Measurements from ENCODE around the gene ABHD16A. TPM values are rescaled to one million over a fixed set of nuclear protein-coding genes. Genes with fewer than 3 reads are reported as not detected.

ABHD16A gene
- 10 to 100 TPM; 53.1 to 55.0 TPM for total RNA-seq

DNA sequence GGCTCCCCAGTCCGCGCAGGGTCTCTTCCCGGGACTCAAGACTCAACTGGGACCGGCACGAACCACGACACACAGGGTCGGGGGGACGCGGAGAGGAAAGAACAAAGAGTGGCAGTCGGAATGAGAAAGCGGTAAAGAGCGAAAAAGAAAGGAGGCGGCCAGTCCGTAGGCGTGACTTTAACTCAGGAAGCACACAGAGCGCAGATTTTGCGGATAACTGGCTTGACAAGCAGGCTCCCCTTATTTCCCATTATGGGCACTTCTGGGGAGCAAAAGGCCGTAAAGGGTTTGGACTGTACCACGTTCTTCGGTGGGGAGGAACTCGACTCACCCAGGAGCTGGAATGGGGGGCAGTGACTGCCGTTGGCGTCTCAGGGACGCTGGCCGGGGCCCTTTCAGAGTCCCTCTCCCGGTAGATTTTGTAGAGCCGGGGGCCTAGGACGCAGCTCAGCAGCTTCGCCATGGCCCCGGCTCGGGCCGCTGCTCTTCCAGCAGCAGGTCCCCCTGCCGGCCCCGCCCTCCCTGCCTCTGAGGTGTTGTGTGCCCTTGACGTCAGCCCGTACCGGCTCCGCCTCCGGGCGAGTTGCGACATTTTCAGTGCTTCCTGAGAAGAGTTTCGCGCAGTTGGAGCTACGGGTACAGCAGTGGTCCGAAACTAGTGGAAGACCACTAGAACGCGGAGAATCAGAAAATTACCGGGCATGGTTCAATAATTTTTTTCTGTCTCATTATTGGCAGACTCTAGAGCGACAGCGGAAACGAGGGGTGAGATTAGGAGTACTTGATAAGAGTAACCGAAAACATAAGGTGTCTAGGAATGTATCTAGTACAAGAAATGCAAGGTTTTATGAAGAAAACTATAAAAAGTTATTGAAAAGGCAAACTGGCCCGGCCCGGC is at the start of gene ABHD16A:
TSS of gene ABHD16A (minus strand) at position 506 of the 898 bp plus-strand sequence. CDS start at position 463, 43 bp downstream.
- DNase-seq = peak; percentile 98
- Mint-ChIP-seq H3K4me3 (peak within 1 kb of the TSS; percentile 98), H3K36me3 (ENCODE audit: low read depth) (peaks cover 14% of the 10 kb centered on the region), H3K4me1 (peaks cover 32% of the 10 kb centered on the region), H3K9me3 (no peaks in the 10 kb centered on the region), H3K27ac (peak within 1 kb of the TSS; percentile 95), H3K27me3 (no peaks in the 10 kb centered on the region)
- CTCF ChIA-PET = interaction anchor here (0.6 to 2.6 kb wide), 11 partner anchors 9 to 249 kb away, joined by 3 to 18 read pairs (median 3); partner anchors contain the start of genes C6orf47, EHMT2 and MSH5
- POLR2A ChIA-PET = interaction anchor here (0.7 to 3.7 kb wide), 25 partner anchors 8 to 195 kb away, joined by 3 to 73 read pairs (median 4); partner anchors contain the start of genes BAG6, C6orf47, CLIC1 and CSNK2B

DNA sequence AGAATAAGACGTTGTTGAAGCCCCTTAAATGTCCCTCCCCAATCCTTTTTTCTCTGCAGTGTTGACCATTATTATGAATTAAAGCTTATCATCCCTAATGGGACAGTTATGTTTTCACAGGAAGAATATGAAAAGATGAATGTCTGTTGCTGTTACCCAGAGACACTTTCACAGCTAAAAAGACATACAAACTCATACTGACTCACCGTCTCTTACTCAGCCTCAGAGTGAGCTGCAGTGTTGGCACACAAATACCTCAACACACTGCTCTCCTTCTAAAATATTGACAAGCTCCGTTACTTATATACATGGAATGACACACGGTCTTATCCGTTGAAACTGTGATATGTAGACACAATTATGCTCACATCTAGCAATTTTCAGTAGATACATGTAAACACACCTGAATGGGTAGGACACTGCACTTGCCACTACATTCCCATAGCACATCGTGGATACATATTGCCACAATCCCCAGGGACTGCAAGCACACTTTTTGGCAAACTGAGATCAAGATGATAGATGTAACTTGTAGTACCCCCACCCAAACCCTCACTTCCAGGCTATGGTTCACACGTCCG is 49.7 kb upstream of the ABHD16A start:
- POLR2A ChIA-PET = interaction anchor here (0.7 to 4.5 kb wide), 3 partner anchors 13 to 42 kb away, joined by 3 to 27 read pairs (median 3); partner anchors contain the start of genes CLIC1 and MSH5
- Mint-ChIP-seq H3K9me3 (no peaks in the 10 kb centered on the region), H3K4me1 (no peaks in the 10 kb centered on the region), H3K27ac (no peak overlapping the region), H3K36me3 (ENCODE audit: low read depth) (peaks cover 14% of the 10 kb centered on the region), H3K4me3 (no peak overlapping the region), H3K27me3 (no peaks in the 10 kb centered on the region)
- DNase-seq = no peak
- CTCF ChIA-PET = interaction anchor here (0.7 to 1.5 kb wide), 3 partner anchors 17 to 228 kb away, joined by 3 to 8 read pairs (median 6); no protein-coding TSS in a partner anchor

DNA sequence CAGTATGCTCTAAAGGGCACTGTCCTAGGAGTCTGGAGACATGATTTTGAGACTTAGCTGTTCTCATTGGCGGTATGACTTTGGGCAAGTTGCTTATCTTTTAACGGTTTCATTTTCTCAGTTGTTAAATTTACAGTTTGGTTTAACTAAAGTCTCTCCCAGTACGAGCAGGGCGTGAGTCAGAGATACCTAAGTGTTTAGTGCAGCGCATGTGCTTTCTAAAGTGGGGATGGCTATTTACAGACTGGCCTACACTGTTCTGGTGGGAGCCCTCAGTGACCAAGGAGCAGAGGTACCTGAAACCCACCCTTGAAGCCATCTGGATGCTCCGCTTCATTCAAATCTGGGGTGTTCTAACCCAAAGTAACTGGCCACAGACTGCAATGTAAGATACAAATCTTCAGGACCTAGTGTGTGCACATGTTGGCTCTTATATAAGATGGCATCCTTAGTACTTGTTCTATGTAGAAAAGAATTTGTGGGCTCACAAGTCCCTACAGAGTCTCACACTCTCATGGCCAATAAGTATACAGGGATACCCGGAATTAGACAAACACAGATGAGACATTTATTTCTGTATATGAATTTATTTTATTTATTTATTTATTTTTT is 47.4 kb upstream of the ABHD16A start:
- H3K36me3 Mint-ChIP-seq (ENCODE audit: low read depth) = peaks cover 25% of the 10 kb centered on the region
- H3K27ac Mint-ChIP-seq = no peak overlapping the region
- no peaks in the 10 kb centered on the region for H3K27me3 Mint-ChIP-seq
- POLR2A ChIA-PET = interaction anchor here (4.5 kb wide), 1 partner anchor 11 kb away, joined by 27 read pairs; the partner anchor contains the start of gene MSH5
- no peak for DNase-seq
- H3K9me3 Mint-ChIP-seq = no peaks in the 10 kb centered on the region
- CTCF ChIA-PET = interaction anchor here (0.9 to 1.5 kb wide), 2 partner anchors 10 to 19 kb away, joined by 3 to 5 read pairs; partner anchors contain the start of gene MSH5
- no peaks in the 10 kb centered on the region for H3K4me1 Mint-ChIP-seq
- no peak overlapping the region for H3K4me3 Mint-ChIP-seq

DNA sequence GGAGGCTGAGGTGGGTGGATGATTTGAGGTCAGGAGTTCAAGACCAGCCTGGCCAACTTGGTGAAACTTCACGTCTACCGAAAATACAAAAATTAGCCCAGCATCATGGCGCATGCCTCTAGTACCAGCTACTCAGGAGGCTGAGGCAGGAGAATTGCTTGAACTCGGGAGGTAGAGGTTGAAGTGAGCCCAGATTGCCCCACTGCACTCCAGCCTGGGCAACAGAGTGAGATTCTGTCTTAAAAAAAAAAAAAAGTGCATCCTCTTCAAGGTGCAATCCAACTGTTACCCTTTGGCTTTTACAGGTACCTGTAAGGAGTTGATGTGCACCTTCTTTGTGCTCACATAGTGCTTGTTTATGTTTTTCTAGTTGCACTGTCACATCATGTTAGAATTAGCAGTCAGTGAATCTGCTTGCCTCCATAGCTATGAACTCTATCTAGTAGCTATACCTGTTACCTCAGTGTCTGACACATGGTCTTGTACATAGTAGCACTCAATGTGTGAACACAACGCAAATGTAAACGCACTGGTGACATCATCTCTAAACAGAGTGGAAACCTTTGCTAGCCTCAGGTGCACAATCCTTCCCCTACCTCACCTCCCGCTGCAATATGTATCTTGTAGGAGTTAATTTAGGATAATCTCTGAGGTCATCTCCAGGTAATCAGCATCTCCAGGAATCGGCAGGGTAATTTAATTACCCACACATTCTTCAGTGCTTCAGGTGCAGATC is 46.3 kb upstream of the ABHD16A start:
- no peak overlapping the region for H3K4me3 Mint-ChIP-seq
- no peak for DNase-seq
- H3K9me3 Mint-ChIP-seq = no peaks in the 10 kb centered on the region
- H3K27me3 Mint-ChIP-seq = no peaks in the 10 kb centered on the region
- no peak overlapping the region for H3K27ac Mint-ChIP-seq
- ChIA-PET CTCF (interaction anchor here (0.9 kb wide), 2 partner anchors 9 to 20 kb away, joined by 3 to 4 read pairs; partner anchors contain the start of gene MSH5), POLR2A (interaction anchor here (4.5 kb wide), 1 partner anchor 10 kb away, joined by 27 read pairs; the partner anchor contains the start of gene MSH5)
- H3K36me3 Mint-ChIP-seq (ENCODE audit: low read depth) = peaks cover 32% of the 10 kb centered on the region
- peaks cover 5% of the 10 kb centered on the region for H3K4me1 Mint-ChIP-seq

DNA sequence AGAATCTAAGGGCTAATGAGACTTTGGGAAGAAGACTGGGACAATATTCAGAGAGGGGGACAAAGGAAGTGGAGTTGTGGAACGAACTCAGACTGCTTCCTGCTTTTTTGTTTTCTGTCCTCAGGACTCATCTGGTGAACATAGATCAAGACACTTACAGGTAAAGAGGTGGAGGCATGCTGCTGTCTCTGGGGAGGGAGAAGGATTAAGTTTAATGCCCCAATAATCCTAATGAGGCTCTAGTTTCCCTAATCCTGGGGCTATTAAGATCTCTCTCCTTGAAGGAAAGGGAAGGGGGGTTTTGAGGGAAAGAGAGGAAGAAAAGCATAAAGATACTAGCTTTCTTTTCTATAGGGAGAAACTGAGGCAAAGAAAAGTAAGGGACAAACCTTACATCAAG is 41.3 kb upstream of the ABHD16A start:
- Mint-ChIP-seq H3K36me3 (ENCODE audit: low read depth) (peaks cover 60% of the 10 kb centered on the region), H3K27me3 (no peaks in the 10 kb centered on the region), H3K4me3 (no peak overlapping the region), H3K9me3 (no peaks in the 10 kb centered on the region), H3K27ac (peak overlapping the region; percentile 30), H3K4me1 (peaks cover 26% of the 10 kb centered on the region)
- DNase-seq = no peak
- POLR2A ChIA-PET = no interaction called here
- CTCF ChIA-PET = interaction anchor here (1.2 to 7.8 kb wide), 2 partner anchors 8 to 27 kb away, joined by 3 to 88 read pairs; partner anchors contain the start of gene CLIC1

DNA sequence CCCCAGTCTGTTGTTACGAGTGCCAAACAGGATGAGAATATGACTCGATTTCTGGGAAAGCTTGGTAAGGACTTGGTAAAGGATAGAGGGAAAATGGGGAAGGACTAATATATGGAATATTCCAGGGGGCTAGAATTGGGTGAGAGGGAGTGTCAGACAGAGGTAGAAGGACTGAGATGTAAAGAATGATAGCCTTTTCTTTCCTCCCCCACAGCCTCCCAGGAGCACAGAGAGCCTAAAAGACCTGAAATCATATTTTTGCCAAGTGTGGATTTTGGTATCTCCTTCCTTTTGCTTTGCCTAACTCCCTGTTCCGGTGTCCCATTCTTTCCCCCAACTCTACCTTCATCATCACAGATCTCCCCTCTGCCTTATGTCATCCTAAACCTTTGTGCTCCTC is 39.8 kb upstream of the ABHD16A start:
- ChIA-PET CTCF (interaction anchor here (7.8 kb wide), 1 partner anchor 28 kb away, joined by 88 read pairs; no protein-coding TSS in a partner anchor), POLR2A (no interaction called here)
- H3K27me3 Mint-ChIP-seq = no peaks in the 10 kb centered on the region
- H3K4me1 Mint-ChIP-seq = peaks cover 42% of the 10 kb centered on the region
- no peak overlapping the region for H3K4me3 Mint-ChIP-seq
- H3K36me3 Mint-ChIP-seq (ENCODE audit: low read depth) = peaks cover 53% of the 10 kb centered on the region
- DNase-seq = no peak
- no peaks in the 10 kb centered on the region for H3K9me3 Mint-ChIP-seq
- H3K27ac Mint-ChIP-seq = no peak overlapping the region

DNA sequence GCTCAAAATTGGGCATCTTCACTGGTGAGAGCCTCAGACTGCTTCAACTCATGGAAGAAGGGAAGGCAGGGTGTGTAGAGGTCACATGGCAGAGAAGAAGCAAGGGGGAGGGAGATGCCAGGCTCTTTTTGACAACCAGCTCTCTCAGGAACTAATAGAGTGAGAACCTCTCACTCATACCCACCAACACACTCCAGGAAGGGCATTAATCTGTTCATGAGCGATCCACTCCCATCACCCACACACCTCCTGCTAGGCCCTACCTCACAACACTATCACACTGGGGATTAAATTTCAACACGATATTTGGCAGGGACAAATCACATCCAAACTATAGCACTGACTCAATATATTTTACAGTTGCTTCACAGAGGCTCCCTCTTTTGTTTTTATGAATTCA is 38.7 kb upstream of the ABHD16A start:
- H3K4me3 Mint-ChIP-seq = peak overlapping the region; percentile 99
- H3K4me1 Mint-ChIP-seq = peaks cover 53% of the 10 kb centered on the region
- peak overlapping the region; percentile 48 for H3K27ac Mint-ChIP-seq
- no peaks in the 10 kb centered on the region for H3K9me3 Mint-ChIP-seq
- POLR2A ChIA-PET = interaction anchor here (2.6 to 10.6 kb wide), 6 partner anchors 9 to 92 kb away, joined by 7 to 130 read pairs (median 66); partner anchors contain the start of genes CSNK2B, GPANK1 and VARS1
- H3K27me3 Mint-ChIP-seq = no peaks in the 10 kb centered on the region
- CTCF ChIA-PET = interaction anchor here (0.8 to 7.8 kb wide), 4 partner anchors 24 to 88 kb away, joined by 3 to 88 read pairs (median 8); no protein-coding TSS in a partner anchor
- no peak for DNase-seq
- H3K36me3 Mint-ChIP-seq (ENCODE audit: low read depth) = peaks cover 43% of the 10 kb centered on the region

DNA sequence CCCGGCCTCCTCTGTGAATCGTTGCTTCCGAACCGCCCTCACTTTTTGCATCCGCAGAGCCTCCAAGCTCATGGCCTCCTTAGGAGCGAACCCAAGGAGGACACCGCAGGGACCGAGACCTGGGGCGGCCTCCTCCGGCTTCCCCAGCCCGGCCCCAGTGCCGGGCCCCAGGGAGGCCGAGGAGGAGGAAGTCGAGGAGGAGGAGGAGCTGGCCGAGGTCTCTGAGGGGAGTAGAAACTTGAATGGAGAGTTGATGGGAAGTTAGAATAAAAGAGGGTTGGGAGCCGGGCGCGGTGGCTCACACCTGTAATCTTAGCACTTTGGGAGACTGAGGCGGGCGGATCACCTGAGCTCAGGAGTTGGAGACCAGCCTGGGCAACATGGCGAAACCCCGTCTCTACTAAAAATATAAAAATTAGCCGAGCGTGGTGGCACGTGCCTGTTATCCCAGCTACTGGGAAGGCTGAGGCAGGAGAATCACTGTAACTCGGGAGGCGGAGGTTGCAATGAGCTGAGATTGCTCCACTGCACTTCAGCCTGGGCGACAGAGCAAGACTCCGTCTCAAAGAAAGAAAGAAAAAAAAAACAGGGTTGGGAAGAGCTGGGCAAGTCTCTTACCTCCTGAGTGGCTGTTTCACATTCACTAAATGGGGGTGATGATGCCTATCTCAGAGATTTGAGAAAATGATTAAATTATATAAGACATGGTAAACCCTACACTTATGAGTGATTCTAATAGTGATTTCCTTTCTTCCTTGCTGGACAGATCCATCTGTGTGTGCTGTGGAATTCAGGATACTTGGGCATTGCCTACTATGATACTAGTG is 37.5 kb upstream of the ABHD16A start:
- Mint-ChIP-seq H3K9me3 (no peaks in the 10 kb centered on the region), H3K4me3 (peak overlapping the region; percentile 99), H3K4me1 (peaks cover 56% of the 10 kb centered on the region), H3K27me3 (no peaks in the 10 kb centered on the region), H3K36me3 (ENCODE audit: low read depth) (peaks cover 52% of the 10 kb centered on the region), H3K27ac (peak overlapping the region; percentile 95)
- CTCF ChIA-PET = interaction anchor here (0.7 to 7.8 kb wide), 14 partner anchors 10 to 91 kb away, joined by 3 to 88 read pairs (median 4); partner anchors contain the start of genes DDAH2, HSPA1B, LSM2 and VARS1
- POLR2A ChIA-PET = interaction anchor here (0.6 to 10.6 kb wide), 33 partner anchors 10 to 1231 kb away, joined by 3 to 130 read pairs (median 13); partner anchors contain the start of genes ABHD16A, BAG6, C6orf47 and CSNK2B
- no peak for DNase-seq

DNA sequence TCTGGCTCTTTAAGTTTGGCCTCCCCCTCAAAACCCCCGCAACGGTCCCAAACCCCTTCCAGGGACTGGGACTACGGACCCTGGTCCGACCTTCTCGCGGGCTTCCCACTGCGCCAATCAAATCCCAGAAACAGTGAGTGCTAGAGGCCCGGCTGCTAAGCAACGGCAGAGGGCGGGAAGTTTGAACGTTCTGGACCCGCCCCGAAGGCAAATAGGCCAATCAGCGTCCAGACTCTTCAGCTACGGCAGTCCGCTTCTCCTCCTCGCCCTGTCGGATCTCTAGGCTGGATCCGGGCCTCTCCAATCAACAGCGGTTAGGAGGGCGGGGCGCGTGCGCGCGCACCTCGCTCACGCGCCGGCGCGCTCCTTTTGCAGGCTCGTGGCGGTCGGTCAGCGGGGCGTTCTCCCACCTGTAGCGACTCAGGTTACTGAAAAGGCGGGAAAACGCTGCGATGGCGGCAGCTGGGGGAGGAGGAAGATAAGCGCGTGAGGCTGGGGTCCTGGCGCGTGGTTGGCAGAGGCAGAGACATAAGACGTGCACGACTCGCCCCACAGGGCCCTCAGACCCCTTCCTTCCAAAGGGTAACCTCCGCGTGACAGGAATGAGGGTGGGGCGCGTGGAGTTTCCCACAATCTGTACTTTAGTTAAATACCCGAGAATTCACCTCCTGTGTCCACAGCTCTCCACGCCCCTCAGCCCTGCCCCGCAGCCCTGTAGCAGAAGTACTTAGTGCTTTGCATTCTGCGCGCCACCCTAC is 36.7 kb upstream of the ABHD16A start, which contains the start of gene MSH5:
TSS of gene MSH5 (plus strand) at position 367 of the 758 bp plus-strand sequence. CDS start 462 bp downstream, outside the sequence.
- ChIA-PET POLR2A (interaction anchor here (0.8 to 10.6 kb wide), 39 partner anchors 9 to 1232 kb away, joined by 3 to 130 read pairs (median 9); partner anchors contain the start of genes ABHD16A, BAG6, C6orf47 and CSNK2B), CTCF (interaction anchor here (0.6 to 7.8 kb wide), 18 partner anchors 10 to 133 kb away, joined by 3 to 88 read pairs (median 5); partner anchors contain the start of genes ABHD16A, BAG6, DDAH2 and HSPA1B)
- peak; percentile 98 for DNase-seq
- H3K27ac Mint-ChIP-seq = peak within 1 kb of the TSS; percentile 95
- H3K4me1 Mint-ChIP-seq = peaks cover 52% of the 10 kb centered on the region
- no peaks in the 10 kb centered on the region for H3K27me3 Mint-ChIP-seq
- peaks cover 53% of the 10 kb centered on the region for H3K36me3 Mint-ChIP-seq (ENCODE audit: low read depth)
- no peaks in the 10 kb centered on the region for H3K9me3 Mint-ChIP-seq
- peak within 1 kb of the TSS; percentile 99 for H3K4me3 Mint-ChIP-seq
